ENCODE data around the gene RSPH3.
"Not testable (repeated sequence)": the region's sequence is repeated elsewhere in the genome, so short reads cannot be mapped to it uniquely, and the experiment has no call there.

Gene RSPH3

GRCh38 chr6:159023893-159024292, 23.9 kb upstream of the RSPH3 start:
- DNase-seq: no peak

GRCh38 chr6:159020011-159020410, 20.0 kb upstream of the RSPH3 start:
- no peak for DNase-seq

GRCh38 chr6:159017757-159018559, 18.0 kb upstream of the RSPH3 start:
- DNase-seq: no peak

GRCh38 chr6:159014406-159014805, 14.4 kb upstream of the RSPH3 start:
- no peak for DNase-seq

GRCh38 chr6:159013229-159013628, 13.2 kb upstream of the RSPH3 start:
- no peak for DNase-seq

- no peak for DNase-seq
These were observed 12.2 kb upstream of the RSPH3 start for GRCh38 chr6:159012201-159012600.

- DNase-seq: not testable (repeated sequence)
These were observed 10.1 kb upstream of the RSPH3 start for GRCh38 chr6:159010037-159010612.

GRCh38 chr6:159008656-159009288, 8.8 kb upstream of the RSPH3 start:
- DNase-seq: no peak

- DNase-seq: no peak
These were observed 7.5 kb upstream of the RSPH3 start for GRCh38 chr6:159007510-159007909.

GRCh38 chr6:159005436-159005835, 5.4 kb upstream of the RSPH3 start:
- DNase-seq: no peak

GRCh38 chr6:159004592-159004991, 4.6 kb upstream of the RSPH3 start:
- no peak for DNase-seq

- DNase-seq: no peak
These were observed 2.6 kb upstream of the RSPH3 start for GRCh38 chr6:159002432-159003155.

GRCh38 chr6:158999154-158999665, 792 bp downstream of the RSPH3 start:
- DNase-seq: no peak

GRCh38 chr6:158996856-158997255, 3.1 kb downstream of the RSPH3 start:
- no peak for DNase-seq

- no peak for DNase-seq
These were observed 6.4 kb downstream of the RSPH3 start for GRCh38 chr6:158993639-158994038.

- DNase-seq: no peak
These were observed 8.8 kb downstream of the RSPH3 start for GRCh38 chr6:158991017-158991723.

GRCh38 chr6:158989711-158990110, 10.3 kb downstream of the RSPH3 start:
- DNase-seq: not testable (repeated sequence)

- no peak for DNase-seq
These were observed 11.5 kb downstream of the RSPH3 start for GRCh38 chr6:158988477-158988876.

GRCh38 chr6:158987657-158988056, 12.3 kb downstream of the RSPH3 start:
- no peak for DNase-seq

- DNase-seq: no peak
These were observed 21.2 kb downstream of the RSPH3 start for GRCh38 chr6:158978757-158979156.

- DNase-seq: no peak
These were observed 22.6 kb downstream of the RSPH3 start for GRCh38 chr6:158977382-158977781.

Data from stimulated activated CD4-positive, alpha-beta T cell treated with anti-CD3 and anti-CD28 coated beads, Interleukin-12 subunit alpha, Interleukin-12 subunit beta, amount 100 ng/mL, for 4 hours (primary cell).